ENCODE data around the gene ZSWIM6.
A peak's percentile ranks its signal among the peaks of the same experiment; 100 is the strongest.
"Not testable (repeated sequence)": the region's sequence is repeated elsewhere in the genome, so short reads cannot be mapped to it uniquely, and the experiment has no call there.

Gene ZSWIM6

DNA sequence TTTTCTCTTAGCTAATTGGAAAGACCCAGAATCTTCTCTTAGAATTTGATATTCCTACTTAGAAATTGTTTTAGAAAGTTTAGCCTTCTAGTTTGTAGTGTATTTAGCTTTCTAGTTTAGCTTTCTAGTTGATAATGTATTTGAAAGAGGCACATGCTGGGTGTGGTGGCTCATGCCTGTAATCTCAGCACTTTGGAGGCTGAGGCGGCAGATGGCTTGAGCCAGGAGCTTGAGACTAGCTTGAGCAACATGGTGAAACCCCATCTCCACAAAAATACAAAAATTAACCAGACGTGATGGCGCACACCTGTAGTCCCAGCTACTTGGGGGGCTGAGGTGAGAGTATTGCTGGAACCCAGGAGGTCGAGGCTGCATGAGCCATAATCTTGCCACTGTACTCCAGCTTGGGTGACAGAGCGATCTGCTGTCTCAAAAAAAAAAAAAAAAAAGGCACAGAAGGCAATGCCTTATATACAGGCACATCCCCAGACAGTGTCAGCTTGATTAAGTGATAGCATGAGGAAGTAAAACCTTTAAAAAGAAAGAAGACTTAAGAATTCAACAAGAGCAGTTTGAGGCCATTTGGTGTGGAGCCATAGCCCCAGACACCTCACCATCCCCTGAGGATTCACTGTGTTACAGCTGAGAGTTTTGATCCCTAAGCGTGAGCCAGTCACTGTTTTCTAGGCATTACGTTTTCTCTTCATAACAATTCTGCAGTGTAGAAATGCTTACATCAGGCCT is 34.6 kb downstream of the ZSWIM6 start:
- DNase-seq, result no peak

GRCh38 chr5:61370506-61370905 is 38.4 kb downstream of the ZSWIM6 start:
- no peak for DNase-seq

DNA sequence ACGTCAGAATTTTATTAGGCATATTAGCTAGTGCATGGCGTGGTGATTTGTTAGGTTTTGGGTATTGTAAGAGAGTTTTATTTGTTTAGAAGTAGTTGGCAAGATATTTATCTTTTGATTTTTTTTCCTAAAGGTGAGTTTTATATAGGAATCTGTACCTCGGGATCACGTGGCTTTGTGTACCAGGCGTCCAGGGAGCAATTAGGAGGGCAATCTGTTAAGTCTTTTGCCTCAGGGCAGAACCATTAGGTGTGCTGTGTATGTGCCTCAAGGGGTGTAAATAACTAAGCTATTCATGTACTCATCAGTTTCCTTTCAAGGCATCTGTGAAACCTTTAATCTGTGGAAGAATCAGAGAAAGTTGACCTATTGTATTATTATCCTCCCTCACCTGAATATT is 39.4 kb downstream of the ZSWIM6 start:
- DNase-seq, result no peak

GRCh38 chr5:61379677-61380076 is 47.6 kb downstream of the ZSWIM6 start:
- no peak for DNase-seq

DNA sequence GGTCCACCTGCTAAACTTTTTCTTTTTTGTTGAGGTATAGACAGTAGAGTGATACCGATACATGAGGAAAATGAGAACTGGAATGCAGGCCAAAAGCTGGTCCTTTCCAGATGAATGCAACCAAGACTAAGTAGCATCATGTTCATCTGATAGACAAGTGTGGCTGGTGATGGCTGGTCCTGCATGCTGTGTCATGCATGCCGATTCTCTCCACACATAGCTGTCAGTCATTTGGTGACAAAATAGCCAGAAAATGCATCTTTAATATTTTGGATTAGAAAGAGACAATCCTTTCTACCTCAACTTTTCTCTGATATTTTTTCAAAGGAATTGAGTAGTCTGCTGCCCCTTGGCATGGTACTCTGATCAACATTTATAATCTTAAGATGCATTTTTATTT is 49.9 kb downstream of the ZSWIM6 start:
- DNase-seq, result no peak

- no peak for DNase-seq
These were observed 53.6 kb downstream of the ZSWIM6 start for GRCh38 chr5:61385627-61386026.

DNA sequence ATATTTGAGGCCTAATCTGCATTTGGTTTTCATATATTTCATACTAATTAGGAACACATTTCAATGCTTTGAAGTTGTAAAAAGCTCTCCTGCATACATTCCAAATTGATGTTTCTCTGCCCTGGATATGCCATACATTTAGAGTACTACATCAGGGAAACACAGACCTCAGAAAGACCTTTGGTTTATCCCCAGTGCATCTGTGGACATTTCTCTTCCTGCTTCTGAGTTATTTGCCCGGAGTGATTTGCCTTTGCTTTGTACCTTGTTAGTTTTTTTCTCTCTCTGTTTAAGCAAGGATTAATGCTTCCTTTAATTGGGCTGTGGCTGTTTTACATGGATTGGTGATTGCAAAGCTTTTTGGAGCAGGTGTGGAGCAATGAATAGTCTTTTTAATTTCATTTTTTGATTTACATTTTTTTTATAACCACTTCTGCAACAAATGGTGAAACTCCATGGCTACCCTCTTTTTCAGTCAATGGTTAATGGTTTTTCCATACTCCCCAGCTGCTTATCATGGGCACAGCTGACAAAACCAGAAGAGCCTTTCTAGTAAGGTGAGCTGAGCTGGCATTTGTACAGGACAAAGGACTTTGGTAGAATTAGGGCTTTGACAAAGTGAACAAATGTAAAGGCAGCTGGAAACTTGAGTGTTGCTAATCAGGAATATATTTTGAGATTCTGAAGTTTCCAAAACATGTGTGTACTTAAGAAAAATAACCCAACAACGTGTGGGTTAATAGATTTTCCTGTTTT is 54.2 kb downstream of the ZSWIM6 start:
- DNase-seq, result no peak

DNA sequence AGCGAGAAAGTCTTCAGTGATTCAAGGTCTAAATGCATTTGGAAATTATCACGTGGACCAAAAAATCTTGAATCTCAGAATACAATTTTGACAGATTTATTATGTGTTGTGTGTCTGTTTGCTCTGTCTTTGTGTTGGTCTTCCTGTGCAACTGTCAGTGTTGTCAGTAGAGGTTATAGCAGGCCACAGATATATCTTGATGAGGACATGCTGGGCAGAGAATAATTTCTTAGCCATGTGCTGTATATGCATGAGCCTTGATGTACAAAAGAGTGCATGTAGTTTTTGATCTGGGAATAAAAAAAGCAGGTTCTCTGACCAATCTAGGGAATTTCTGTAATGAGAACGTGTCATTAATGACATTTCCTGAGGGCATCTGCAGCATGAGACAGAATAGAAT is 57.6 kb downstream of the ZSWIM6 start:
- no peak for DNase-seq

DNA sequence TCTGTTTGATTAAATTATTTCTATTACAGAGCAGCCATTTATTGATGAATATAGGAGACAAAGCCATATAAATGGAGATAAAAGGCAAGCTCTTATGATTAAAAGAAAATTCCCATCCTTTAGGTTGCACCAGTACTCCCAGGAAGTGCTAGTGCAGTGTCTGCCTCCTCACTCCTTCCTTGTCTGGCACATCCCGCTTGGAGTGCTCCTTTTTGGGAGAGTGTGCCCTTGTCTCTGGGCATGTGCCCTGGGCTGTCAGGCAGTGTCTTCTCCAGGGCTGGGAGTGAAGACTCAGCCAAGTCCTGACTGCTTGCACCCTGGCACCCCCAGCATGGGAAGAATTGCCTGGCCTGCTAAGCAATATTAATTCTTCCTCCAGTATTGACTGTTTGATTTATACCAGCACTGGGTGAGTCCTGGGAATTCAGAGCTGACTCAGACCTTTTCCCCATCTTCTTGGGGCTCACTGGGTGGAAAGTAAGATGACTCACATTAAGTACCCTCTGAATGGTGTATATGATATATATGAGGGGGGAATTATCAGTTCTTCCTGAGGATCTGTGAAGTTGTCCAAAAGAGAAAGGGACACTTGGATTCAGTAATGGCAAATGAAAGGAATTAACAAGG is 62.1 kb downstream of the ZSWIM6 start:
- DNase-seq, result no peak

- DNase-seq, result no peak
These were observed 62.7 kb downstream of the ZSWIM6 start for GRCh38 chr5:61394793-61395192.

GRCh38 chr5:61397238-61397637 is 65.2 kb downstream of the ZSWIM6 start:
- DNase-seq, result no peak

DNA sequence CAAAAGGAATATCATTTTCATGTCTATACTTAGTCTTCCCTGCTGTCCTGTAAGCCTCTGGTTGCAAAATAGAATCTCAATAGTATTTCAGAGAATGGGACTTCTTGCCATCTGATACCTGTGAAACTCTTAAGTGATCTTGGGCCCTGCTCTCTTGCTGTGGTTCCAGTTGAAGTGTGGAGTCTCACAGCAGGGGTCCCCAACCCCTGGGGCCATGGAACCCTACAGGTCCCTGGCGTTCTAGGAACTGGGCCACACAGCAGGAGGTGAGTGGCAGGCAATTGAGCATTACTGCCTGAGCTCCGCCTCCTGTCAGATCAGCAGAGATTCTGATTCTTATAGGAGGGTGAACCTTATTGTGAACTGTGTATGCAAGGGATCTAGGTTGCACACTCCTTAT is 65.9 kb downstream of the ZSWIM6 start:
- DNase-seq, result no peak

- DNase-seq, result no peak
These were observed 66.4 kb downstream of the ZSWIM6 start for GRCh38 chr5:61398440-61398839.

GRCh38 chr5:61399679-61400078 is 67.6 kb downstream of the ZSWIM6 start:
- no peak for DNase-seq

DNA sequence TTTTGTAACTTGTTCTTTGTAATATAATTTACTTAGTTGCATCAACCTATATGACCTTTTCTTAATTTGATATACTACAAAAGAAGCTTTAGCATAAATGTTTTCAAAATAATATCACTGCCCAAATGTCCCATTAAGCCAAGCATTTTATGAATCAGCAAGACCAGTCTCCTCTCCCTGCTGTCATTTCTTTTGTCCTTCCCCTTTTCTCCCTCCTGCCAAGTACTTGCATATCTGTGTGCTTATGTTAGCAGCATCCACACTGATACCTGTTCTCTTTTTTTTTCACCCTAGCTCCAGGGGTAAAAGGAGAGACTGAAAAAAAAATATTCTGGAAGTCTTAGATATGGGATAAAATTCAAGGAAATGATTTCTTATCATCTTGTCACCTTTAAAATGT is 69.7 kb downstream of the ZSWIM6 start:
- no peak for DNase-seq

GRCh38 chr5:61402244-61402823 is 70.3 kb downstream of the ZSWIM6 start:
- no peak for DNase-seq

DNA sequence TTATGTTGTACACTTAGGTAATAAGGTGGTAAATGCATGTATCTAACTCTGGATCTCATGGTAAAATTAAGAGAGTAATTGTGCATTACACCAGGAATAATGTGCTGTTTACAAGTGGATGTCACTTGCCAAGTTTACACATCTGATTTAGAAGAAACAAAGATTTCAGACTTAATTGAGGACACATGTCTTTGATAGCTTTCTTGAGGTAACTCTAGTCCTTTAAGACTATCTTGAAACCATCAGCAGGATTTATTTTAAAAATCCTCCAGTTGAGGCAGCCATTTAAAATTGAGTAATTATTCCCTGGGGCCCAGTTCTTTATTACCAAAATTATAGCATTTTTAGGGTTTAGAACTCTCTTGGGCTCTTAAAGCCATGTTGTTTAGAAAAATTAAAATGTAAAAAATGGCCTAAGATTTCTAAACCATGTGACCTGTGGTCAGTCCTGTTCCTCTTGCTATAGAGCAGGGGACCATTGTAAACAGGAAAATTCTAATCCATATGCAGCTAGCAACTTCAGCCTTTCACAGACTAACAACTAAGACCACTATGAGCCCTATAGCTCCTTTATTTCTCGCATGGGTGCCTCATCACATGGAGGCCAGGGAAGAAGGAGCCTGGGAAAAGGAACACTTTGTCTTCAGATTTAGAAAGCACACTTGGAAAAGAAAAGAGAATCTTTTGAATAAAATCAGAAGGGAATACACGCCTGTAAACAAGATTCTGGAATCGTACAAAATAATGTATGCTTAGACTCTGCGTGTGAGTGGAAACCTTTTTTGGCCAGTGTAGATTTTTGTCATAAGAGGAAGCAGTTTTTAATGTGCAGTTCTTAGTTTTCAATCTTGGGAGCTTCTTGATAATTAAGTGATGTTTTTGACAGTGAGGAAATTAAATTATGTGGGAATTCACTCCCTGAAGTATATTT is 71.2 kb downstream of the ZSWIM6 start:
- no peak for DNase-seq

DNA sequence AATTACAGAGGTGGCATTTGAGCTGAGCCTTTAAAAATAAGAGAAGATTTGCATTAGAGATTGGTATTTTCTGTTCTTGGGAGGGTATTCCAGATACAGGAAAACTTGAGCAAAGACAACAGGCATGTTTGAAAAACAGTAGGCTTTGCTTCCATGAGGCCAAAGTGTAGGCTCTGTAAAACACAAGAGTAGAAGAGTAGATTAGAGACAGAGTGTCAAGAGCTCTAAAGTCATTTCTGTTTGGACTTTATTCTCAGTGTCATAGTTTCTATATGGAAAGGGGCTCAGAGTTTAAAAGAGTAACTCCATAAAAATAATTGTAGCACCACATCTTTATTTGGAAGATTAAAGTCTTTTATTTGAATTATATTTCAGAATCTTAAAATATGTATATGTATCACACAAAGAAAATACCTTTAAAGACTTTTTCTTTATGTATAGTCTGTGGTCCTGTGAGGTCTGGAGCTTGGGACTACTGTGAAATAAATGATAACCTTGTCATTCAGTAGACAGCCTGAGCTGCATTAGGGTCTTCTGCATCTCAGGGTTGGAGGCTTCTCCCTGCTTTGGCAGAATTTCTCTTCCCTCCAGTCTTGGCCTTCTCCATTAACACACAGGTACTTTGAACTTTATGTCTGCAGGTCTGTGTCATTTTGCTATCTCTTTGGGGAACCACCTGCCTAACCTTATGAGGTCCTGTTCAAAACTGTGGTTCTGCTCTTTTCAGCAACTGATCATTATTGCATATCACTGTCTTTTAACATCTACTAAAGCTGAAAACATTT is 73.6 kb downstream of the ZSWIM6 start:
- DNase-seq, result no peak

DNA sequence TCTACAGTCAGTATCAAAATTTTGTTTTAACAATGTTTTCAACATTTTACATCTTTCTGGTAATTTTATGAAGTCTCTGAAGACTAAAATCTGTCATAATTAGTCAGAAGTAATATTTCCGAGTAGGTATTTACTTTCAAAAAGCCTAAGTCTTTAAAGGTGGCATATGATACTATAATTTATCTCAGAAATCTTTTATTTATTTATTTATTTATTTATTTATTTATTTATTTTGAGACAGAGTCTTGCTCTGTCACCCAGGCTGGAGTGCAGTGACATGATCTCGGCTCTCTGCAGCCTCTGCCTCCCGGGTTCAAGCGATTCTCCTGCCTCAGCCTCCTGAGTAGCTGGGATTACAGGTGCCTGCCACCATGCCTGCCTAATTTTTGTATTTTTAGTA is 74.4 kb downstream of the ZSWIM6 start:
- not testable (repeated sequence) for DNase-seq

- no peak for DNase-seq
These were observed 75.7 kb downstream of the ZSWIM6 start for GRCh38 chr5:61407706-61408270.

GRCh38 chr5:61408476-61409168 is 76.6 kb downstream of the ZSWIM6 start:
- peak; percentile 98 for DNase-seq

Measured in stimulated activated CD8-positive, alpha-beta memory T cell treated with anti-CD3 and anti-CD28 coated beads, Interleukin-4, amount 100 ng/mL, for 48 hours (primary cell).